Endothelial cell of umbilical vein (primary cell): ENCODE measurements around the gene PPM1L.

Source experiments
- MYC ChIP-seq: IDR thresholded peaks from one replicate; pipeline ENCODE4 v1.6.1; 2011; ENCODE audit warnings: mild to moderate bottlenecking, low read depth, low read length
- TF ChIP-seq, protein P1 (sequence below), 2 donors: IDR thresholded peaks; 1 replicate in 1 of 2; 2 replicates in 1 of 2; pipeline ENCODE4 v1.5.1; 2011; ENCODE audit warnings: low read length in 2 of 2, mild to moderate bottlenecking in 2 of 2, moderate library complexity in 2 of 2, control low read depth in 1 of 2, inconsistent platforms in 1 of 2, low read depth in 1 of 2; ENCODE audit not compliant: insufficient read depth in 1 of 2; ENCODE audit errors: extremely low read depth in 1 of 2

GRCh38 chr3:161082063-161082462 is 326.0 kb downstream of the PPM1L start:
- TF ChIP-seq, protein P1, sequence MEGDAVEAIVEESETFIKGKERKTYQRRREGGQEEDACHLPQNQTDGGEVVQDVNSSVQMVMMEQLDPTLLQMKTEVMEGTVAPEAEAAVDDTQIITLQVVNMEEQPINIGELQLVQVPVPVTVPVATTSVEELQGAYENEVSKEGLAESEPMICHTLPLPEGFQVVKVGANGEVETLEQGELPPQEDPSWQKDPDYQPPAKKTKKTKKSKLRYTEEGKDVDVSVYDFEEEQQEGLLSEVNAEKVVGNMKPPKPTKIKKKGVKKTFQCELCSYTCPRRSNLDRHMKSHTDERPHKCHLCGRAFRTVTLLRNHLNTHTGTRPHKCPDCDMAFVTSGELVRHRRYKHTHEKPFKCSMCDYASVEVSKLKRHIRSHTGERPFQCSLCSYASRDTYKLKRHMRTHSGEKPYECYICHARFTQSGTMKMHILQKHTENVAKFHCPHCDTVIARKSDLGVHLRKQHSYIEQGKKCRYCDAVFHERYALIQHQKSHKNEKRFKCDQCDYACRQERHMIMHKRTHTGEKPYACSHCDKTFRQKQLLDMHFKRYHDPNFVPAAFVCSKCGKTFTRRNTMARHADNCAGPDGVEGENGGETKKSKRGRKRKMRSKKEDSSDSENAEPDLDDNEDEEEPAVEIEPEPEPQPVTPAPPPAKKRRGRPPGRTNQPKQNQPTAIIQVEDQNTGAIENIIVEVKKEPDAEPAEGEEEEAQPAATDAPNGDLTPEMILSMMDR (IDR thresholded peaks at IDR 0.05; ENCODE audit: extremely low read depth in 1 of 2, insufficient read depth in 1 of 2, low read depth in 1 of 2, low read length in 2 of 2) = no peak
- no peak for TF ChIP-seq MYC
